CD4-positive, CD25-positive, alpha-beta regulatory T cell (primary cell): ENCODE measurements around the gene CACNG5. TPM values are rescaled to one million over a fixed set of nuclear protein-coding genes. Genes with fewer than 3 reads are reported as not detected.

ENCODE experiments used
- ATAC-seq, 2 donors: fragments of 150-1000 bp; cut with Tn5 transposase; one replicate each; pipeline ENCODE4 v1.10.0; 2021; ENCODE audit warnings: low read depth in 2 of 2, moderate number of reproducible peaks in 2 of 2, moderate library complexity in 1 of 2
- DNase-seq, 3 donors: peaks; one replicate each; pipeline versions ENCODE4 v3.0.0 to v3.0.0-alpha.2; 2012 to 2022; ENCODE audit warnings: mixed read lengths in 1 of 3
- H3K27ac ChIP-seq: one replicate; pipeline ENCODE4 v1.7.0; 2013; ENCODE audit warnings: mild to moderate bottlenecking, low read length; ENCODE audit not compliant: insufficient read depth, poor library complexity, severe bottlenecking
- H3K27me3 ChIP-seq: one replicate; pipeline ENCODE4 v1.7.0; 2013; ENCODE audit warnings: low read length; ENCODE audit not compliant: control insufficient read depth, insufficient read depth
- H3K36me3 ChIP-seq: one replicate; pipeline ENCODE4 v1.7.0; 2013; ENCODE audit warnings: mild to moderate bottlenecking, low read length, moderate library complexity; ENCODE audit not compliant: control insufficient read depth, insufficient read depth
- H3K4me1 ChIP-seq: 2 replicates; pipeline ENCODE4 v1.7.0; 2013; ENCODE audit warnings: mild to moderate bottlenecking, low read length; ENCODE audit not compliant: insufficient read depth, control insufficient read depth, poor library complexity, severe bottlenecking
- H3K4me3 ChIP-seq: one replicate; pipeline ENCODE4 v1.7.0; 2013; ENCODE audit warnings: low read depth, mild to moderate bottlenecking, low read length, moderate library complexity
- H3K9me3 ChIP-seq, 2 experiments: 1 replicate in 1 of 2; 2 replicates in 1 of 2; pipeline ENCODE4 v1.7.0; 2013; ENCODE audit warnings: low read length in 2 of 2, mild to moderate bottlenecking in 1 of 2, moderate library complexity in 1 of 2; ENCODE audit not compliant: control insufficient read depth in 2 of 2
- H3K27ac Mint-ChIP-seq, 3 donors: one replicate each; pipeline ENCODE4 v1.8.0; 2020 to 2022; ENCODE audit warnings: mild to moderate bottlenecking in 3 of 3, mixed read lengths in 3 of 3, moderate library complexity in 2 of 3
- H3K27me3 Mint-ChIP-seq: one replicate; pipeline ENCODE4 v1.8.0; 2022; ENCODE audit warnings: mild to moderate bottlenecking, mixed read lengths
- H3K36me3 Mint-ChIP-seq: one replicate; pipeline ENCODE4 v1.8.0; 2020; ENCODE audit warnings: mixed read lengths
- H3K4me1 Mint-ChIP-seq, 4 donors: one replicate each; pipeline ENCODE4 v1.8.0; 2020 to 2022; ENCODE audit warnings: mixed read lengths in 4 of 4, mild to moderate bottlenecking in 1 of 4
- H3K4me3 Mint-ChIP-seq, 4 donors: one replicate each; pipeline ENCODE4 v1.8.0; 2020 to 2022; ENCODE audit warnings: mild to moderate bottlenecking in 4 of 4, mixed read lengths in 4 of 4, moderate library complexity in 3 of 4
- H3K9me3 Mint-ChIP-seq, 7 donors: one replicate each; pipeline ENCODE4 v1.8.0; 2020 to 2022; ENCODE audit warnings: mixed read lengths in 7 of 7, mild to moderate bottlenecking in 3 of 7, moderate library complexity in 2 of 7
- polyA plus RNA-seq, 4 donors: library from polyadenylated mRNA; unstranded; fragments of 300-500 nt; fragmentation: Illumina TruSeq; gene quantifications; one replicate each; pipeline ENCODE4 v1.2.3, GENCODE V29; 2021
- total RNA-seq: library from RNA; stranded (reverse); gene quantifications from one replicate; pipeline ENCODE4 v1.2.3, GENCODE V29; 2022

CACNG5 gene
- total and polyA plus RNA-seq, 5 donors from 2014 or later: not detected

- Histone ChIP-seq H3K9me3 (peaks cover 0 to 4% of the 10 kb centered on the region in 2 experiments), H3K4me1 (no peaks in the 10 kb centered on the region), H3K4me3 (no peak overlapping the region), H3K27ac (no peak overlapping the region), H3K27me3 (no peaks in the 10 kb centered on the region), H3K36me3 (no peaks in the 10 kb centered on the region)
- H3K9me3 Mint-ChIP-seq: peaks cover 0 to 9% (median under 1%) of the 10 kb centered on the region in 7 donors
- no peaks in the 10 kb centered on the region for H3K4me1 Mint-ChIP-seq
- H3K27me3 Mint-ChIP-seq: peaks cover 30% of the 10 kb centered on the region
- no peaks in the 10 kb centered on the region for H3K36me3 Mint-ChIP-seq
- no peak overlapping the region for H3K27ac Mint-ChIP-seq
- no peak overlapping the region for H3K4me3 Mint-ChIP-seq
- ATAC-seq: no peak
- no peak for DNase-seq
Observed at GRCh38 chr17:66841744-66842143, 6.8 kb downstream of the CACNG5 start.

GRCh38 chr17:66842505-66842904, 7.6 kb downstream of the CACNG5 start:
- peaks cover 0 to 10% (median 0%) of the 10 kb centered on the region in 7 donors for H3K9me3 Mint-ChIP-seq

GRCh38 chr17:66842959-66843358, 8.0 kb downstream of the CACNG5 start:
- H3K4me3 Mint-ChIP-seq: no peak overlapping the region
- H3K27me3 Mint-ChIP-seq: peaks cover 23% of the 10 kb centered on the region
- H3K36me3 Mint-ChIP-seq: no peaks in the 10 kb centered on the region
- no peaks in the 10 kb centered on the region for H3K4me1 ChIP-seq
- no peaks in the 10 kb centered on the region for H3K36me3 ChIP-seq
- H3K4me1 Mint-ChIP-seq: no peaks in the 10 kb centered on the region
- ATAC-seq (no peak), DNase-seq (no peak)
- peaks cover 0 to 4% of the 10 kb centered on the region in 2 experiments for H3K9me3 ChIP-seq
- no peak overlapping the region for H3K27ac ChIP-seq
- no peak overlapping the region for H3K27ac Mint-ChIP-seq
- no peak overlapping the region for H3K4me3 ChIP-seq
- H3K27me3 ChIP-seq: no peaks in the 10 kb centered on the region
- peaks cover 0 to 10% (median 0%) of the 10 kb centered on the region in 7 donors for H3K9me3 Mint-ChIP-seq

More at GRCh38 chr17:66842505-66842904, 7.6 kb downstream of the CACNG5 start:
- ATAC-seq (no peak), DNase-seq (no peak)
- Histone ChIP-seq H3K9me3 (peaks cover 0 to 4% of the 10 kb centered on the region in 2 experiments), H3K4me1 (no peaks in the 10 kb centered on the region), H3K27ac (no peak overlapping the region), H3K4me3 (no peak overlapping the region), H3K36me3 (no peaks in the 10 kb centered on the region), H3K27me3 (no peaks in the 10 kb centered on the region)
- H3K4me3 Mint-ChIP-seq: no peak overlapping the region
- H3K27me3 Mint-ChIP-seq: peaks cover 26% of the 10 kb centered on the region
- no peaks in the 10 kb centered on the region for H3K36me3 Mint-ChIP-seq
- H3K27ac Mint-ChIP-seq: no peak overlapping the region
- no peaks in the 10 kb centered on the region for H3K4me1 Mint-ChIP-seq

- Histone ChIP-seq H3K27me3 (no peaks in the 10 kb centered on the region), H3K4me3 (no peak overlapping the region), H3K4me1 (no peaks in the 10 kb centered on the region), H3K9me3 (peaks cover 0 to 4% of the 10 kb centered on the region in 2 experiments), H3K27ac (no peak overlapping the region), H3K36me3 (no peaks in the 10 kb centered on the region)
- H3K4me1 Mint-ChIP-seq: no peaks in the 10 kb centered on the region
- no peak overlapping the region for H3K27ac Mint-ChIP-seq
- no peaks in the 10 kb centered on the region for H3K36me3 Mint-ChIP-seq
- no peak for DNase-seq
- no peak for ATAC-seq
- H3K9me3 Mint-ChIP-seq: peaks cover 0 to 10% (median 0%) of the 10 kb centered on the region in 7 donors
- H3K4me3 Mint-ChIP-seq: no peak overlapping the region
- peaks cover 23% of the 10 kb centered on the region for H3K27me3 Mint-ChIP-seq
Observed at GRCh38 chr17:66843627-66844026, 8.7 kb downstream of the CACNG5 start.

- DNase-seq: no peak
- Mint-ChIP-seq H3K4me1 (no peaks in the 10 kb centered on the region), H3K36me3 (no peaks in the 10 kb centered on the region), H3K27me3 (peaks cover 23% of the 10 kb centered on the region), H3K4me3 (no peak overlapping the region), H3K9me3 (peaks cover 0 to 10% (median 4%) of the 10 kb centered on the region in 7 donors), H3K27ac (no peak overlapping the region)
- no peaks in the 10 kb centered on the region for H3K36me3 ChIP-seq
- peaks cover 0 to 4% of the 10 kb centered on the region in 2 experiments for H3K9me3 ChIP-seq
- H3K4me1 ChIP-seq: no peaks in the 10 kb centered on the region
- H3K27me3 ChIP-seq: no peaks in the 10 kb centered on the region
- ATAC-seq: no peak
- H3K4me3 ChIP-seq: no peak overlapping the region
- no peak overlapping the region for H3K27ac ChIP-seq
Observed at GRCh38 chr17:66847704-66848103, 12.8 kb downstream of the CACNG5 start.

- Mint-ChIP-seq H3K4me1 (no peaks in the 10 kb centered on the region), H3K36me3 (no peaks in the 10 kb centered on the region), H3K4me3 (no peak overlapping the region), H3K9me3 (peaks cover 0 to 10% (median 4%) of the 10 kb centered on the region in 7 donors), H3K27ac (no peak overlapping the region), H3K27me3 (peaks cover 21% of the 10 kb centered on the region)
- H3K4me1 ChIP-seq: no peaks in the 10 kb centered on the region
- DNase-seq (no peak), ATAC-seq (no peak)
- H3K4me3 ChIP-seq: no peak overlapping the region
- H3K36me3 ChIP-seq: no peaks in the 10 kb centered on the region
- no peak overlapping the region for H3K27ac ChIP-seq
- H3K27me3 ChIP-seq: no peaks in the 10 kb centered on the region
- H3K9me3 ChIP-seq: peaks cover 0 to 4% of the 10 kb centered on the region in 2 experiments
Observed at GRCh38 chr17:66848496-66848895, 13.6 kb downstream of the CACNG5 start.

- ATAC-seq: no peak
- H3K4me3 Mint-ChIP-seq: no peak overlapping the region
- no peak overlapping the region for H3K4me3 ChIP-seq
Observed at GRCh38 chr17:66849032-66849655, 14.2 kb downstream of the CACNG5 start.

More at GRCh38 chr17:66849032-66849655, 14.2 kb downstream of the CACNG5 start:
- DNase-seq: no peak
- H3K36me3 ChIP-seq: no peaks in the 10 kb centered on the region
- no peaks in the 10 kb centered on the region for H3K27me3 ChIP-seq
- Mint-ChIP-seq H3K4me1 (no peaks in the 10 kb centered on the region), H3K9me3 (peaks cover 0 to 10% (median 4%) of the 10 kb centered on the region in 7 donors), H3K27me3 (peaks cover 16% of the 10 kb centered on the region), H3K27ac (no peak overlapping the region), H3K36me3 (no peaks in the 10 kb centered on the region)
- H3K9me3 ChIP-seq: peaks cover 0 to 4% of the 10 kb centered on the region in 2 experiments
- H3K27ac ChIP-seq: no peak overlapping the region
- no peaks in the 10 kb centered on the region for H3K4me1 ChIP-seq
